HepG2 (cell line): ENCODE measurements around the gene EEF1AKMT4. TPM values are rescaled to one million over a fixed set of nuclear protein-coding genes. Genes with fewer than 3 reads are reported as not detected.

Experiments used
- CHD2 ChIP-seq: IDR thresholded peaks from 2 replicates; pipeline ENCODE4 v1.6.1; 2011; ENCODE audit warnings: low read depth, low read length, improper control_type of control experiment
- FOXA3 ChIP-seq: IDR thresholded peaks from 2 replicates; pipeline ENCODE4 v1.6.1; 2016; ENCODE audit warnings: missing genetic modification reagents, missing compliant biosample characterization
- HOXD1 ChIP-seq: sonication (generic); formaldehyde crosslinking; IDR thresholded peaks from 2 replicates; pipeline ENCODE4 v1.5.0; 2020; ENCODE audit warnings: missing genetic modification reagents
- KAT7 ChIP-seq: IDR thresholded peaks from 2 replicates; pipeline ENCODE4 v1.6.1; 2018; ENCODE audit warnings: borderline replicate concordance, missing compliant biosample characterization
- MEF2D ChIP-seq: sonication (generic); formaldehyde crosslinking; IDR thresholded peaks from 2 replicates; pipeline ENCODE4 v1.5.1; 2020; ENCODE audit warnings: mild to moderate bottlenecking, missing genetic modification reagents
- MIER2 ChIP-seq: IDR thresholded peaks from 2 replicates; pipeline ENCODE4 v1.6.1; 2016; ENCODE audit warnings: missing biosample characterization, missing genetic modification reagents
- NR2F1 ChIP-seq, 2 experiments: fragments of 450-650 bp in 1 of 2; formaldehyde crosslinking in 1 of 2; IDR thresholded peaks; 2 replicates each; pipeline versions ENCODE4 v1.5.0 to v1.6.1; 2016 to 2020; ENCODE audit warnings: mild to moderate bottlenecking in 1 of 2, missing compliant biosample characterization in 1 of 2, missing genetic modification reagents in 1 of 2, moderate library complexity in 1 of 2
- PHF21A ChIP-seq: sonication (generic); formaldehyde crosslinking; IDR thresholded peaks from 2 replicates; pipeline ENCODE4 v1.5.0; 2020; ENCODE audit warnings: mild to moderate bottlenecking, missing genetic modification reagents
- SAP130 ChIP-seq: IDR thresholded peaks from 2 replicates; pipeline ENCODE4 v1.6.1; 2016; ENCODE audit warnings: low read depth
- SNAI1 ChIP-seq: sonication (generic); formaldehyde crosslinking; IDR thresholded peaks from 2 replicates; pipeline ENCODE4 v1.5.0; 2020; ENCODE audit warnings: mild to moderate bottlenecking, missing genetic modification reagents, borderline replicate concordance
- TOPORS ChIP-seq: sonication (generic); formaldehyde crosslinking; IDR thresholded peaks from 2 replicates; pipeline ENCODE4 v1.8.0; 2023; ENCODE audit warnings: mild to moderate bottlenecking, missing genetic modification reagents
- ZNF121 ChIP-seq: sonication (generic); formaldehyde crosslinking; IDR thresholded peaks from 2 replicates; pipeline ENCODE4 v1.5.0; 2020; ENCODE audit warnings: mild to moderate bottlenecking, missing genetic modification reagents
- ZNF235 ChIP-seq: sonication (generic); formaldehyde crosslinking; IDR thresholded peaks from 2 replicates; pipeline ENCODE4 v1.8.1; 2023; ENCODE audit warnings: mild to moderate bottlenecking, missing genetic modification reagents, borderline replicate concordance
- ZNF761 ChIP-seq: sonication (generic); formaldehyde crosslinking; conservative IDR thresholded peaks from 2 replicates; pipeline ENCODE4 v1.4.0; 2020; ENCODE audit warnings: mild to moderate bottlenecking, missing genetic modification reagents
- ZSCAN30 ChIP-seq: sonication (generic); formaldehyde crosslinking; IDR thresholded peaks from 2 replicates; pipeline ENCODE4 v1.5.0; 2020; ENCODE audit warnings: mild to moderate bottlenecking, missing genetic modification reagents
- polyA plus RNA-seq, 8 experiments: library from polyadenylated mRNA; depleted of rRNA in 3 of 8; stranded (reverse) in 7 of 8; unstranded in 1 of 8; fragments of >200 nt; fragmentation: Illumina TruSeq in 4 of 8; extraction: Trizol in 4 of 8; gene quantifications; 2 replicates each; pipeline versions ENCODE4 v1.2.1 to v1.2.3, GENCODE V29; 2011 to 2016; ENCODE audit warnings: low read depth in 4 of 8, missing spikeins in 1 of 8, mixed read lengths in 1 of 8; ENCODE audit not compliant: insufficient read depth in 1 of 8
- total RNA-seq, 5 experiments: library from RNA; depleted of rRNA; stranded (reverse); fragments of >200 nt; fragmentation: Illumina TruSeq; extraction: Trizol; gene quantifications; 2 replicates each; pipeline ENCODE4 v1.2.3, GENCODE V29; 2016; ENCODE audit warnings: low read depth in 1 of 5
- TF ChIP-seq, protein P1 (sequence below): sonication (generic); formaldehyde crosslinking; IDR thresholded peaks from 2 replicates; pipeline ENCODE4 v1.4.0; 2020; ENCODE audit warnings: missing genetic modification reagents
- TF ChIP-seq, protein P2 (sequence below), 2 experiments: fragments of 450-650 bp in 1 of 2; sonication (generic) in 1 of 2; formaldehyde crosslinking; IDR thresholded peaks; 2 replicates each; pipeline versions ENCODE4 v1.5.0 to v1.8.0; 2020 to 2022; ENCODE audit warnings: mild to moderate bottlenecking in 1 of 2, missing genetic modification reagents in 1 of 2
- TF ChIP-seq, protein P3 (sequence below): sonication (generic); formaldehyde crosslinking; IDR thresholded peaks from 2 replicates; pipeline ENCODE4 v1.8.1; 2023; ENCODE audit warnings: mild to moderate bottlenecking, missing genetic modification reagents, borderline replicate concordance
- TF ChIP-seq, protein P4 (sequence below): sonication (generic); formaldehyde crosslinking; IDR thresholded peaks from 2 replicates; pipeline ENCODE4 v1.5.1; 2020; ENCODE audit warnings: mild to moderate bottlenecking, missing genetic modification reagents, borderline replicate concordance

The EEF1AKMT4 gene
- total and polyA plus RNA-seq, 2 of the 13 experiments (the other 11 are each of a cell fraction or from before 2014, with no cell fraction given), result 13.1 to 15.8 TPM

DNA sequence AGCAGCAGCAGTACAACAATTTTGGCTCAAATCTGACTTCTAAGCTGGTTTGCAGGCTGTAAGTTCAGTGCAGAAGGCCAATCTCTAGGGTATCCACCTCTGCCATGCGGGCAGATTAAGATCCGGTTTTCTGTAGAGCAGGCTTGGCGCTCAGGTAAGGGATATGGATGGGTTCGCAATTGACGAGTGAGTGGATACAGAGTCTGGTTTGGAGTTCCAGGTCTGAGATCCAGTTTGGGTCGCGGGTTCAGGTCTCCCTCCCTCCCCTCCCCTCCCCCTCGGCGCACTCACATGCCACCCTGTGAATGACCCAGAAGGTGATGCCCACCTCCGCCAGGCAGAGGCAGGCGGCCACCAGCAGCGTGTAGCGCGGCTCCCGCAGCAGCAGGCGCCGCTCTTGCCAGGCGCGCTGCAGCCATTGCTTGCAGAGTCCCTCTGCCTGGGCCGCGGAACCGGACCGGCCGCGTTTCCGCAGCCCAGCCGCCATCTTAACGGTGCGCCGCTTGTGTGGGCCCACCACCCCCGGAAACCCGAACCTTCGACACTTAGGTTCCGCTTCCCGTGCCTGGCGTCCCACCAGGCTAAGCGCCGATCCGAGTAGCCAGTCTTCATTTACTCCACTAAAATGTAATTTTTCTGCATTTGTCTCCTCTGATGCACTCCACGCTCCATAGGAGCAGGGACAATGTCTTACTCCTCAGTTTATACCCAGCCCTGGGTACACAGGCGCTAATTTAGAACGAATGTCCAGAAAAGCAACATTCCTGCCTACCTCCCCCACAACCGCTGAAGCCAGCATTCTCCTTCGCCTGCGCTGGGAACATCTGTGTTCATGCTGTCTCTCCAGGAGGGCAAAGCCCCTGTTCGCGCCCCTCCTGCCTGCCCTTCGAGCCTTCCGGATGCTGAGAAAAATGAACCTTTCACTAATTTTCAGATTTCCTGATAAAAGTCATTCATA is 739 bp upstream of the EEF1AKMT4 start, which contains the start of gene ALG3 (continued):
- TF ChIP-seq FOXA3 (CRISPR knock-in tag) (peak; percentile 32; the same call in 1 of the 2 replicates), ZNF121 (CRISPR knock-in tag) (no peak), TOPORS (no peak), ZNF235 (peak; percentile 88), ZNF761 (0 out of 2 replicates have a peak, but pooled peaks have one; percentile 53), HOXD1 (CRISPR knock-in tag) (peak; percentile 93), NR2F1 (CRISPR knock-in tag; IDR thresholded peaks at IDR 0.05) (no peak), SAP130 (CRISPR knock-in tag) (peak; percentile 88), MEF2D (CRISPR knock-in tag) (0 out of 2 replicates have a peak, but pooled peaks have one; percentile 10), MIER2 (CRISPR knock-in tag) (peak; percentile 58), KAT7 (no peak; the same call in 1 of the 2 replicates), CHD2 (0 out of 2 replicates have a peak, but pooled peaks have one; percentile 41), ZSCAN30 (CRISPR knock-in tag) (0 out of 2 replicates have a peak, but pooled peaks have one; percentile 36), SNAI1 (CRISPR knock-in tag) (peak; percentile 81; the same call in 1 of the 2 replicates), PHF21A (no peak)
- TF ChIP-seq, protein P1, sequence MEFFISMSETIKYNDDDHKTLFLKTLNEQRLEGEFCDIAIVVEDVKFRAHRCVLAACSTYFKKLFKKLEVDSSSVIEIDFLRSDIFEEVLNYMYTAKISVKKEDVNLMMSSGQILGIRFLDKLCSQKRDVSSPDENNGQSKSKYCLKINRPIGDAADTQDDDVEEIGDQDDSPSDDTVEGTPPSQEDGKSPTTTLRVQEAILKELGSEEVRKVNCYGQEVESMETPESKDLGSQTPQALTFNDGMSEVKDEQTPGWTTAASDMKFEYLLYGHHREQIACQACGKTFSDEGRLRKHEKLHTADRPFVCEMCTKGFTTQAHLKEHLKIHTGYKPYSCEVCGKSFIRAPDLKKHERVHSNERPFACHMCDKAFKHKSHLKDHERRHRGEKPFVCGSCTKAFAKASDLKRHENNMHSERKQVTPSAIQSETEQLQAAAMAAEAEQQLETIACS (CRISPR knock-in tag), result no peak; the same call in 1 of the 2 replicates
- TF ChIP-seq, protein P2, sequence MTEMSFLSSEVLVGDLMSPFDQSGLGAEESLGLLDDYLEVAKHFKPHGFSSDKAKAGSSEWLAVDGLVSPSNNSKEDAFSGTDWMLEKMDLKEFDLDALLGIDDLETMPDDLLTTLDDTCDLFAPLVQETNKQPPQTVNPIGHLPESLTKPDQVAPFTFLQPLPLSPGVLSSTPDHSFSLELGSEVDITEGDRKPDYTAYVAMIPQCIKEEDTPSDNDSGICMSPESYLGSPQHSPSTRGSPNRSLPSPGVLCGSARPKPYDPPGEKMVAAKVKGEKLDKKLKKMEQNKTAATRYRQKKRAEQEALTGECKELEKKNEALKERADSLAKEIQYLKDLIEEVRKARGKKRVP (CRISPR knock-in tag; IDR thresholded peaks at IDR 0.05), result peak in 1 of 2 experiments; percentile 20; a peak in 1 of 4 replicates
- TF ChIP-seq, protein P3, sequence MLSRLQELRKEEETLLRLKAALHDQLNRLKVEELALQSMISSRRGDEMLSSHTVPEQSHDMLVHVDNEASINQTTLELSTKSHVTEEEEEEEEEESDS (CRISPR knock-in tag), result peak; percentile 59; the same call in 1 of the 2 replicates
- TF ChIP-seq, protein P4, sequence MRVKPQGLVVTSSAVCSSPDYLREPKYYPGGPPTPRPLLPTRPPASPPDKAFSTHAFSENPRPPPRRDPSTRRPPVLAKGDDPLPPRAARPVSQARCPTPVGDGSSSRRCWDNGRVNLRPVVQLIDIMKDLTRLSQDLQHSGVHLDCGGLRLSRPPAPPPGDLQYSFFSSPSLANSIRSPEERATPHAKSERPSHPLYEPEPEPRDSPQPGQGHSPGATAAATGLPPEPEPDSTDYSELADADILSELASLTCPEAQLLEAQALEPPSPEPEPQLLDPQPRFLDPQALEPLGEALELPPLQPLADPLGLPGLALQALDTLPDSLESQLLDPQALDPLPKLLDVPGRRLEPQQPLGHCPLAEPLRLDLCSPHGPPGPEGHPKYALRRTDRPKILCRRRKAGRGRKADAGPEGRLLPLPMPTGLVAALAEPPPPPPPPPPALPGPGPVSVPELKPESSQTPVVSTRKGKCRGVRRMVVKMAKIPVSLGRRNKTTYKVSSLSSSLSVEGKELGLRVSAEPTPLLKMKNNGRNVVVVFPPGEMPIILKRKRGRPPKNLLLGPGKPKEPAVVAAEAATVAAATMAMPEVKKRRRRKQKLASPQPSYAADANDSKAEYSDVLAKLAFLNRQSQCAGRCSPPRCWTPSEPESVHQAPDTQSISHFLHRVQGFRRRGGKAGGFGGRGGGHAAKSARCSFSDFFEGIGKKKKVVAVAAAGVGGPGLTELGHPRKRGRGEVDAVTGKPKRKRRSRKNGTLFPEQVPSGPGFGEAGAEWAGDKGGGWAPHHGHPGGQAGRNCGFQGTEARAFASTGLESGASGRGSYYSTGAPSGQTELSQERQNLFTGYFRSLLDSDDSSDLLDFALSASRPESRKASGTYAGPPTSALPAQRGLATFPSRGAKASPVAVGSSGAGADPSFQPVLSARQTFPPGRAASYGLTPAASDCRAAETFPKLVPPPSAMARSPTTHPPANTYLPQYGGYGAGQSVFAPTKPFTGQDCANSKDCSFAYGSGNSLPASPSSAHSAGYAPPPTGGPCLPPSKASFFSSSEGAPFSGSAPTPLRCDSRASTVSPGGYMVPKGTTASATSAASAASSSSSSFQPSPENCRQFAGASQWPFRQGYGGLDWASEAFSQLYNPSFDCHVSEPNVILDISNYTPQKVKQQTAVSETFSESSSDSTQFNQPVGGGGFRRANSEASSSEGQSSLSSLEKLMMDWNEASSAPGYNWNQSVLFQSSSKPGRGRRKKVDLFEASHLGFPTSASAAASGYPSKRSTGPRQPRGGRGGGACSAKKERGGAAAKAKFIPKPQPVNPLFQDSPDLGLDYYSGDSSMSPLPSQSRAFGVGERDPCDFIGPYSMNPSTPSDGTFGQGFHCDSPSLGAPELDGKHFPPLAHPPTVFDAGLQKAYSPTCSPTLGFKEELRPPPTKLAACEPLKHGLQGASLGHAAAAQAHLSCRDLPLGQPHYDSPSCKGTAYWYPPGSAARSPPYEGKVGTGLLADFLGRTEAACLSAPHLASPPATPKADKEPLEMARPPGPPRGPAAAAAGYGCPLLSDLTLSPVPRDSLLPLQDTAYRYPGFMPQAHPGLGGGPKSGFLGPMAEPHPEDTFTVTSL (CRISPR knock-in tag), result no peak
